Measurements from ENCODE around the gene HYPK.

The HYPK gene, protein sequence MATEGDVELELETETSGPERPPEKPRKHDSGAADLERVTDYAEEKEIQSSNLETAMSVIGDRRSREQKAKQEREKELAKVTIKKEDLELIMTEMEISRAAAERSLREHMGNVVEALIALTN

DNA sequence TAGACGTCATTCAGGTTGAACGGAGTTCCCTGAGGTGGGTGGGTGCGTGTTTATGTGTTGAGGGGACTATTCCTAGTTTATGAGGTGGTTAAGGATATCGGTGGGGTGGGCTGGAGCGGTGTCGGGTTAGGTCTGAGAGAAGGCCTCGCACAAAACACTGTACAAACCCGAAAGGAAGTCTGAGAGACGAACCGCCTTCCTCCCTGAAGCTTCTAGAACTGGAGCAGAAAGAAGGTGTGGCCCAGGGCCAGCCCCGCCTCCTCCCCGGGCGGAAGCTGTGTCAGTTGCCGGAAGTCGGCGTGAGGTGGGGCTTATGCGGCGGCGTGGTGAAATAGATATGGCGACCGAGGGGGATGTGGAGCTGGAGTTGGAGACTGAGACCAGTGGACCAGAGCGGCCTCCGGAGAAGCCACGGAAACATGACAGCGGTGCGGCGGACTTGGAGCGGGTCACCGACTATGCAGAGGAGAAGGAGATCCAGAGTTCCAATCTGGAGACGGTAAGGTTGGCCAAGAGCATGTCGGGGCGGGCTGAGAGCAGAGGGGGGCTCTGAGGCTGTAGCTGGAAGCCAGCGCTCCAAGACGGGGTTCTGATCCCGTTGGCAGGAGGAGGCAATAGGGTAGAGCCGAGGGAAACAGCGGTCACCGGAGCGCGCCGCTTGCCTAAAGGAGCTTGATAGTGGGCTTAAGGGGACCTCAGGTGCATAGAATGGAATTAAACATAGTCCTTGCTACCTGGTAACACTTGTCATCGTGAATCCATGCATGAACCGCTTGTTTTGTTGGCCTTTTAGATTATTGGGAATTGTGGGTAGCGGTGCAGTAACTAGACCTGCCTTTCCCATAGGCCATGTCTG, at the start of gene HYPK:
HYPK (plus strand) TSS at position 314 of the 856 bp plus-strand sequence; CDS start at position 338, 24 bp downstream.
- DNase-seq = peak; percentile 91

- DNase-seq = no peak
These were observed 48.5 kb upstream of the HYPK start for GRCh38 chr15:43751885-43752284.

DNA sequence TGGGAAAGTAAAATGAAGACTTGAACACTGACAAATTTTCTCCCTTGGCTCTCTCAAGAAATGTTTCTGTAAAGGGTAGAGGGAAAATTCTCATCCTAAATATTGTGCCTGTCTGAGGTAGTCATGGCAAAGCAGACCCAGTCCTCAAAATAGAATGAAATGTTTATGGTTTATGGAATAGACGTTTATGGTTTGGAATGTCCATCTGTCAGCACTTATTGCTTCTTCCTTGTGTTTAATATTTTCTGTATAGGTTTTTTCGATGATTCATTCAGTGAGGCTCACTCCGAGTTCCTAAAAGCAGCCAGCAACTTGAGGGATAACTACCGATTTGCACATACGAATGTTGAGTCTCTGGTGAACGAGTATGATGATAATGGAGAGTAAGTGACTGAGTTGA, 37.6 kb upstream of the HYPK start:
- DNase-seq = no peak

GRCh38 chr15:43763819-43764446, 36.5 kb upstream of the HYPK start:
- DNase-seq = no peak

GRCh38 chr15:43769584-43770228, 30.7 kb upstream of the HYPK start:
- peak; percentile 74 for DNase-seq

- no peak for DNase-seq
These were observed 28.6 kb upstream of the HYPK start for GRCh38 chr15:43771816-43772215.

DNA sequence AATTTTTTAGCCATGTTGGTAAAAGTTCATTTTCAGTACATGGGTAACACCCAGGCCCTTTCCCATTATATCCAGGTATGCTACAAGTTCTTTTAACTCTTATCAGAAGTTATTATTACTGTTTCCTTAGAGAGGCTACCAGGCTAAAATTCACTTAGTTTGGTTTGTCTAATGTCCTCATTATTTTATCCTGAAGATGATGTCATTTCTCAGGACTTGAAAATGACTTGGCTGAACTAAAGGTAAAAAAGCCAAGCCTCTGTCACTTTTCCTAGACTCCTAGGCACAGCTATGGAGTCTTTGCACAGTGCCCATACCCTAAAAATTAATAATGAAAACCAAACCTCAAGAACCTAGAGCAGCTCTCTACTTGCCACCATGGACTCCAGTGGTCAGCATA, 27.8 kb upstream of the HYPK start:
- no peak for DNase-seq

DNA sequence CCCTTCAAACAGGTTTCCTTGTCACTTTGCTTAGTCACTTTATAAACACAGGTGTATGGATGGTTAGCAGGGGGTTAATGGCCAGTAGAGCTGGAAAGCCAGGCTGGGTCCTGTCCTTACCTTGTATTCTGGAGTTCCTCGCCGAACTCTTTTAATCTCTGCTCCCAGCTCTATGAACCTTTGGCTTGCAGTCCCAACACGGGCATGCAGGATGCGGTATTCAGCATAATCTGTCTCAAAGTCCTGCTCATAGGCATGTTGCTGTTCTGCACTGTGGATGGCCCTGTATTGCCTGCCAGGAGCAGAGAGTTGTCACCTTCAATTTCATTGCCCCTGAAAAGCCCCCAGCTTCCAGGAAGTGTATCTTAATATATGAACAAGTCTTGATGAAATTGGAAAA, 26.3 kb upstream of the HYPK start:
- no peak for DNase-seq

DNA sequence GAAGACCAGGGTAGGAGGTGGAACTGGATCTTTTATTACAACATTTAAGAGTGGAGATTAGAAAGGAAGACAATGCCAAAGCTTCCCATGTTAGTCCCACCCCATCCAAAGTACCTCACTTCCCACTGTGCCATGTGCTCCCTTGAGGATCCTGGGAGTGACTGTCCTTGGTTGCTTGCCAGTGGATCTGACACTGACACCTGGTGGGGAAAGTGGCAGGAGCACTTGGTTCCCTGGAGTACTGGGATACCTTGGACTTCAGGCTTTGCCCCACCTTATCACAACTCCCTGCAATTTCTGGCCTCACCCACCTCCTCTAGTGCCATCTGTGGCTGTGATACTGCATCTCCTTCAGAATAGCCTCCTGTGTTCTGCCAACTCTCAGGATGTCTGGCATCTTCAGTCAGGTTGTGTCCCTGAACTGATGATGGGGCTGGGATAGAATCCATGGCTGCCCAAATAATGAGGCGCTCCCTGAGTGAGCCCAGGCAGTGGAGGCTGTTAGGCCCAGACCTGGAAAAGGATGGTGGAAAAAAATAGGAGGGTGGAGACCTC, 24.9 kb upstream of the HYPK start:
- peak; percentile 46 for DNase-seq

GRCh38 chr15:43776101-43776717, 24.2 kb upstream of the HYPK start:
- no peak for DNase-seq

- peak; percentile 85 for DNase-seq
These were observed 23.6 kb upstream of the HYPK start, which contains the start of gene ELL3 for GRCh38 chr15:43776718-43777266. TSS of gene ELL3 (minus strand) at chr15:43776966. CDS start at chr15:43776901, 65 bp downstream.

DNA sequence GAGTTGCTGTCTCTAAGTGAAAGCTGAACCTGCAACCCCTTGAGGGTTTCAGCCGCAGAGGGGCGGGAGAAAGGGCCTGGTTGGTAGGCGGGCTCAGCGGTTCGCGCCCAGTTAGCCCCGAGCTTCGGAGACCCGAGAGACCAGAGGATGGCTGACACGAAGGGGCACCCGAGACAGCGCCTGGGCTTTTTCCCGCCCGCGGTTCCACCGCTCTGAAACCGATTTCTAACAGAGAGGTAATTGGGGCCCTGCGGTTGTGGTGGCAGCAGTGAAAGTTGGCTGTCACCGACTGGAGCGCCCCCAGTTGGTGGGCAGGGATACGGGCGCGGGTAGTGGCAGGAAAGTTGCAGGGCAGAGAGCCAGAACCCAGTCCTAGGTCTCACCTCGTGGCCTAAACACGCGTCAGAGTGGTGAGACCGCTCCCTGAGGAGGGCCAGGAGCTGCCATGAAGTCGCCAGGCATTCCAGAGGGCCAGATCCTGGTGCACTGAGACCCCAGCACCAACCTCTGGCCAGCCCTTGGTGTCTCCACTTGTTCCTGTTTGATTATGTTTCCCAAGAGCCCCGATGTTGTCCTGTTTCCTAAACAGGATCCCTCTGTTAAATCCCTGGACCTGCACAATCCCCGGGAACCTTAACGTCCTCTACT, 23.0 kb upstream of the HYPK start:
- DNase-seq = peak; percentile 91

DNA sequence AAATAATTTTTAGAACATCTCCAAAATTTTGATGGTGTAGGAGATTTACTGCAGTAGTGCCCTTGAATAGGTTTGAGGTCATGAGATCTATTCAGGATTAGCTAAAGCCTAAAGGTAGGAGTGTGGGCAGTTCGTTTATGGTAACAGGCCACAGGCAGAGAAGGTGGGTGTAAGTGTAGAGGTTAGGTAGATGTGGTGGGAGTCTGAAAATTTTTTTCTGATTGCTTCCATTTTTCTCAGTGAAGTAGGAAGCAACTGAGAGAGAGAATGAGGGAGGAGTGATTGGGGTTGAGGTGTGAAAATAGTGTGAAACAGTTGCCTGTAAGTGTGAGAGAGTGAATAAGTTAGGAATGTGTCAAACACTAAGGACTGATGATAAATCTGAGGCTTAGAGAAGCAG, 21.4 kb upstream of the HYPK start:
- DNase-seq = no peak

DNA sequence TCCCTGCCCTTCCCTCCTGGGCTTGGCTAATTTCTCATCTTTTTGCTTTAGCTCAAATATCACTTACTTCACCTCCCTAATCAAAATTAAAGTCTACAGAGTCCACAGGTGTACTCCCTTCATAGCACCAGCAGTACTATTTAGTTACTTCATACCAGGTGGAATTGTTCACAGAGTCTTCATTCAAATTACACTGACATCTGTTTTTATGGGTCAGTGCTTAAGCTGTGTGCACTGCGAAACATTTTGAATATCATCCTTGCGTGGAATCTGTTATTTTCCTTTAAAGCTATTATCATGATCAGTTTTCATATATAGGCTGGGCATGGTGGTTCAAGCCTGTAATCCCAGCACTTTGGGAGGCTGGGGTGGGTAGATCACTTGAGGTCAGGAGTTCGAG, 11.0 kb upstream of the HYPK start:
- DNase-seq = no peak

- DNase-seq = peak; percentile 99
These were observed 8.2 kb upstream of the HYPK start, which contains the start of gene SERF2 for GRCh38 chr15:43791993-43792760. TSS of gene SERF2 (plus strand) at chr15:43792320. CDS start at chr15:43792377, 57 bp downstream.

- DNase-seq = peak; percentile 38
These were observed 7.5 kb upstream of the HYPK start for GRCh38 chr15:43792761-43793476.

GRCh38 chr15:43793647-43794046, 6.8 kb upstream of the HYPK start:
- no peak for DNase-seq

GRCh38 chr15:43794269-43795037, 5.9 kb upstream of the HYPK start:
- DNase-seq = no peak

GRCh38 chr15:43795197-43795596, 5.2 kb upstream of the HYPK start:
- no peak for DNase-seq
